ENCODE measurements around the gene MRPS31.

MRPS31 gene

DNA sequence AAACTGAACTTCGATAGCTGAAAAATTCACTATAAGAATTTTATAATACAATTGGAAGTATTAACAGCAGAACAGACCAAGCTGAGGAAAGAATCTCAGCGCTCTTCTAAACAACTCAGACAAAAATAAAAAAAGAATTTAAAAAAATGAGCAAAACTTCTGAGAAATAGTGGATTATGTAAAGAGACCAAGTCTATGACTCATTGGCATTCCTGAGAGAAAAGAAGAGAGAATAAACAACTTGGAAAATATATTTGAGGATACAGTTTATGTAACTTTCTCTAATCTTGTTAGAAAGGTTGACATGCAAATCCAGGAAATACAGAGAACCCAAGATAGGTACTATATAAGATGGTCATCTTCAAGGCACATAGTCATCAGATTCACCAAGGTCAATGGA, 43.8 kb upstream of the MRPS31 start:
- Histone ChIP-seq H3K9me3 (ENCODE audit: insufficient read depth, low read length) (no peaks in the 10 kb centered on the region), H2AFZ (ENCODE audit: low read depth, low read length, severe bottlenecking) (no peak overlapping the region), H3K36me3 (ENCODE audit: low read length) (no peaks in the 10 kb centered on the region), H3F3A (ENCODE audit: insufficient read depth) (0 out of 2 replicates have a peak, but pooled peaks cover 4% of the 10 kb centered on the region), H3K9me2 (replicated peaks; ENCODE audit: insufficient read depth, low read length) (no peaks in the 10 kb centered on the region), H3K4me2 (ENCODE audit: low read depth, low read length, poor library complexity, severe bottlenecking) (no peak overlapping the region), H3K27ac (ENCODE audit: low read depth, low read length) (no peak overlapping the region), H3K9ac (ENCODE audit: low read length) (no peak overlapping the region), H4K20me1 (ENCODE audit: low read depth, low read length) (no peaks in the 10 kb centered on the region), H3K79me2 (ENCODE audit: insufficient read depth, low read length) (no peaks in the 10 kb centered on the region), H3K27me3 (ENCODE audit: low read length) (no peaks in the 10 kb centered on the region), H3K4me3 (ENCODE audit: insufficient read depth, low read length, poor library complexity, severe bottlenecking) (no peak overlapping the region)
- TF ChIP-seq, protein P1, sequence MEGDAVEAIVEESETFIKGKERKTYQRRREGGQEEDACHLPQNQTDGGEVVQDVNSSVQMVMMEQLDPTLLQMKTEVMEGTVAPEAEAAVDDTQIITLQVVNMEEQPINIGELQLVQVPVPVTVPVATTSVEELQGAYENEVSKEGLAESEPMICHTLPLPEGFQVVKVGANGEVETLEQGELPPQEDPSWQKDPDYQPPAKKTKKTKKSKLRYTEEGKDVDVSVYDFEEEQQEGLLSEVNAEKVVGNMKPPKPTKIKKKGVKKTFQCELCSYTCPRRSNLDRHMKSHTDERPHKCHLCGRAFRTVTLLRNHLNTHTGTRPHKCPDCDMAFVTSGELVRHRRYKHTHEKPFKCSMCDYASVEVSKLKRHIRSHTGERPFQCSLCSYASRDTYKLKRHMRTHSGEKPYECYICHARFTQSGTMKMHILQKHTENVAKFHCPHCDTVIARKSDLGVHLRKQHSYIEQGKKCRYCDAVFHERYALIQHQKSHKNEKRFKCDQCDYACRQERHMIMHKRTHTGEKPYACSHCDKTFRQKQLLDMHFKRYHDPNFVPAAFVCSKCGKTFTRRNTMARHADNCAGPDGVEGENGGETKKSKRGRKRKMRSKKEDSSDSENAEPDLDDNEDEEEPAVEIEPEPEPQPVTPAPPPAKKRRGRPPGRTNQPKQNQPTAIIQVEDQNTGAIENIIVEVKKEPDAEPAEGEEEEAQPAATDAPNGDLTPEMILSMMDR (IDR thresholded peaks at IDR 0.05; ENCODE audit: insufficient read depth, low read length, poor library complexity, severe bottlenecking) = no peak
- TF ChIP-seq EZH2phosphoT487 (conservative IDR thresholded peaks at IDR 0.05; ENCODE audit: low read length) = no peak

DNA sequence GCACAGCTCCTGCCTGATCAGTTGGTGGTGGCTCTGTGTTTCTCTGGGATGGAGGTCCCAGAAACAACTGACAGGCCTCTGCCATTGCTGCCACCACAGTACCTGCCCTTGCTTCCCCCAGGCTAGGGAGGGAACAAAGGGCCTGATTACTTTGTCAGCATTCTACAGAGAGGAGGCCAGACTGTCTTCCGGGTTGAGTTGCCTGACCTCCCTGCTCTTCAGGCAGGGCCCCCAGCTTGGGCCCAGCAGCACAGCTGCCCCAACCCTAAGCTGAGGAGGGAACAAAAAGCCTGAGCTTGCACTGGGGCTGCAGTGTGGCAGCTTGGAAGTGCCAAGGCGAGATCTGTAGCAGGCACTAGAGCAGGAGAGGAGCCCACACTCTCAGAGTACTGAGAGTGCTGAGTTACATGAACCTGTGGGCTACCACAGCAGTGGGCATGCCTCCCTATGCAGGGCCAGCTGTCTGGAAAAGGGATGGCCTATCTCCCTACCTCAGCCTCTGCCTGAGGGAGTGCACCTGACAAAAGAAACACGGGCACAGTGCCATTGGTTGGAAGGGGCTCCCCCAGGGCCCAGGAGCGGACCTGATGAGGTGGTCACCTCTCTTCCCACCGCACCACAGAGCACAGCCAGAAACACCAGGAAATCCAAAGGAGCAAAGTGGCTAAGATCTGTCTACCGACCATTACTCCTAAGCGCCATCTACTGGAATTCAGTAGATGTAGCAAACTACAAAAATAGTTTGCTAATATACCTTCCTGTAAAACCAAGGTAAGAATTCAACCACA, 42.9 kb upstream of the MRPS31 start:
- H3K27ac ChIP-seq (ENCODE audit: low read depth, low read length) = no peak overlapping the region
- TF ChIP-seq, protein P1 (IDR thresholded peaks at IDR 0.05; ENCODE audit: insufficient read depth, low read length, poor library complexity, severe bottlenecking) = peak; percentile 64
- no peak for TF ChIP-seq EZH2phosphoT487 (conservative IDR thresholded peaks at IDR 0.05; ENCODE audit: low read length)
- no peak overlapping the region for H2AFZ ChIP-seq (ENCODE audit: low read depth, low read length, severe bottlenecking)
- H4K20me1 ChIP-seq (ENCODE audit: low read depth, low read length) = no peaks in the 10 kb centered on the region
- H3F3A ChIP-seq (ENCODE audit: insufficient read depth) = 0 out of 2 replicates have a peak, but pooled peaks cover 4% of the 10 kb centered on the region
- no peak overlapping the region for H3K4me2 ChIP-seq (ENCODE audit: low read depth, low read length, poor library complexity, severe bottlenecking)
- no peaks in the 10 kb centered on the region for H3K9me2 ChIP-seq (replicated peaks; ENCODE audit: insufficient read depth, low read length)
- no peak overlapping the region for H3K4me3 ChIP-seq (ENCODE audit: insufficient read depth, low read length, poor library complexity, severe bottlenecking)
- H3K36me3 ChIP-seq (ENCODE audit: low read length) = no peaks in the 10 kb centered on the region
- no peaks in the 10 kb centered on the region for H3K9me3 ChIP-seq (ENCODE audit: insufficient read depth, low read length)
- H3K27me3 ChIP-seq (ENCODE audit: low read length) = no peaks in the 10 kb centered on the region
- no peaks in the 10 kb centered on the region for H3K79me2 ChIP-seq (ENCODE audit: insufficient read depth, low read length)
- no peak overlapping the region for H3K9ac ChIP-seq (ENCODE audit: low read length)

DNA sequence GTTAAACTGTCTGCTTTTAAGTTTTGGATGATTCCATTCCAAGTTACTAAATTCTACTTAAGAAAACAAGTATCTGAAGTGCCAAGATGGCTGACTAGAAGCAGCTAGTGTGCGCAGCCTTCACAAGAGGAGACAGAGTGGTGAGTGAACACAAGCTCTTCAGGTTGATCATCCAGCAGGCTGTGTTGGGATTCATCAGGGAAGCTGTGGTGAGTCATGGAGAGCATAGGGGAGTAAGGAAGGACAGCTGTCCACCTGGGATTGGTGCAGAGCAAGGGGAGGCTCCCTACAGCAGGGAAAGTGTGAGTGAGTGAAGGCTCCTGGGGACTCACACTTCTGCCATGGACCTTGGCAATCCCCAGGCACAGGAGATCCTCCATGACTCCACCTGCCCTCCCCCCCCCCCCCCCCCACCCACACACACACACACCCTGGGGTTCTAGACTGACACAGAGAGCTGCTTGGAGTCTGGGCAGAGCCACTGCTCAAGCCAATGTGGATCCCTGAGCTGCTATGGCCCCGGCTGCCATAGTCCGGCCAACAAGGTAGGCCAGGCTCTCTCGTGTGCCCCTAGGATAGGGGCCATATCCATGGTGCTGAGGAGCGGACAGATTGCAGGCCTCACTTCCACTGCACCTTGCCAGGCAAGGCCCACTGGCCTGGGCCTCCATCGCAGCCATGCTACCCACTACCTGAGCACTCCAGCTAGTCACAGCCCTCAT, 41.9 kb upstream of the MRPS31 start:
- H3K4me3 ChIP-seq (ENCODE audit: insufficient read depth, low read length, poor library complexity, severe bottlenecking) = no peak overlapping the region
- no peaks in the 10 kb centered on the region for H3K79me2 ChIP-seq (ENCODE audit: insufficient read depth, low read length)
- no peak for TF ChIP-seq EZH2phosphoT487 (conservative IDR thresholded peaks at IDR 0.05; ENCODE audit: low read length)
- TF ChIP-seq, protein P1 (IDR thresholded peaks at IDR 0.05; ENCODE audit: insufficient read depth, low read length, poor library complexity, severe bottlenecking) = no peak
- H3K27me3 ChIP-seq (ENCODE audit: low read length) = no peaks in the 10 kb centered on the region
- H3K27ac ChIP-seq (ENCODE audit: low read depth, low read length) = peak overlapping the region; percentile 5; the same call in 1 of the 2 replicates
- H3K9ac ChIP-seq (ENCODE audit: low read length) = no peak overlapping the region
- H3K36me3 ChIP-seq (ENCODE audit: low read length) = no peaks in the 10 kb centered on the region
- H3F3A ChIP-seq (ENCODE audit: insufficient read depth) = 0 out of 2 replicates have a peak, but pooled peaks cover 4% of the 10 kb centered on the region
- no peak overlapping the region for H3K4me2 ChIP-seq (ENCODE audit: low read depth, low read length, poor library complexity, severe bottlenecking)
- no peaks in the 10 kb centered on the region for H4K20me1 ChIP-seq (ENCODE audit: low read depth, low read length)
- no peaks in the 10 kb centered on the region for H3K9me2 ChIP-seq (replicated peaks; ENCODE audit: insufficient read depth, low read length)
- no peak overlapping the region for H2AFZ ChIP-seq (ENCODE audit: low read depth, low read length, severe bottlenecking)
- H3K9me3 ChIP-seq (ENCODE audit: insufficient read depth, low read length) = no peaks in the 10 kb centered on the region
